ENCODE results near the gene IFITM5.
A peak's percentile ranks its signal among the peaks of the same experiment; 100 is the strongest.
"Not testable (repeated sequence)": the region's sequence is repeated elsewhere in the genome, so short reads cannot be mapped to it uniquely, and the experiment has no call there.

IFITM5 gene

GRCh38 chr11:279040-279965, 20.0 kb downstream of the IFITM5 start:
- Histone ChIP-seq H3K79me2 (ENCODE audit: control insufficient read depth, insufficient read depth, low read length, unreplicated experiment) (no peaks in the 10 kb centered on the region), H3K4me3 (ENCODE audit: low read depth, low read length) (no peak overlapping the region), H3K4me1 (ENCODE audit: control insufficient read depth, insufficient read depth, low read length, unreplicated experiment) (no peaks in the 10 kb centered on the region), H3K27ac (ENCODE audit: low read depth, low read length) (no peak overlapping the region), H2AFZ (ENCODE audit: low read length, unreplicated experiment) (no peak overlapping the region), H3K36me3 (ENCODE audit: insufficient read depth, low read length) (no peaks in the 10 kb centered on the region), H3K27me3 (ENCODE audit: insufficient read depth, low read length) (peaks cover 86% of the 10 kb centered on the region)

GRCh38 chr11:278001-278951, 21.1 kb downstream of the IFITM5 start, which contains the start of gene NLRP6:
Gene NLRP6 (plus strand): TSS chr11:278407. CDS start chr11:278570, 163 bp downstream.
- no peaks in the 10 kb centered on the region for H3K4me1 ChIP-seq (ENCODE audit: control insufficient read depth, insufficient read depth, low read length, unreplicated experiment)

DNA sequence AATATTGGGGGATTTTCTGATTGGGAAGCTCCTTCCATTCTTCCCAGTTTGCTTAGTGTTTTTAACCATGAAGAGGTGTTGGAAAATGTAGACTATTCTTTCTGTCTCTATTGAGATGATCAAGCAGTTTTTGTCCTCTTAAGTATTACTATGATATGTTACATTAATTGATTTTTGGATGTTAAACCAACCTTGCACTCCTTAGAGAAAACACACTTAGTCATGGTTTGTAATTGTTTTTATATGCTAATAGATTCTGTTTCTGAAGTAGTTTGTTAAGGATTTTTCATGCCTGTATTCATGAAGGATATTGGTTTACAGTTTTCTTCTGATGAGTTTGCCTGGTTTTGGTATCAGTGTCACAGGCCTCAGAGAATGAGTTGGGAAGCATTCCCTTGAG, 23.1 kb downstream of the IFITM5 start:
- no peak overlapping the region for H2AFZ ChIP-seq (ENCODE audit: low read length, unreplicated experiment)
- no peaks in the 10 kb centered on the region for H3K4me1 ChIP-seq (ENCODE audit: control insufficient read depth, insufficient read depth, low read length, unreplicated experiment)
- no peaks in the 10 kb centered on the region for H3K79me2 ChIP-seq (ENCODE audit: control insufficient read depth, insufficient read depth, low read length, unreplicated experiment)
- no peak overlapping the region for H3K27ac ChIP-seq (ENCODE audit: low read depth, low read length)
- H3K4me3 ChIP-seq (ENCODE audit: low read depth, low read length), result no peak overlapping the region
- H3K27me3 ChIP-seq (ENCODE audit: insufficient read depth, low read length), result peaks cover 64% of the 10 kb centered on the region
- H3K36me3 ChIP-seq (ENCODE audit: insufficient read depth, low read length), result no peaks in the 10 kb centered on the region

More at GRCh38 chr11:278001-278951, 21.1 kb downstream of the IFITM5 start, which contains the start of gene NLRP6:
- no peak within 1 kb of the TSS for H2AFZ ChIP-seq (ENCODE audit: low read length, unreplicated experiment)
- no peak within 1 kb of the TSS for H3K4me3 ChIP-seq (ENCODE audit: low read depth, low read length)
- no peaks in the 10 kb centered on the region for H3K79me2 ChIP-seq (ENCODE audit: control insufficient read depth, insufficient read depth, low read length, unreplicated experiment)
- H3K27ac ChIP-seq (ENCODE audit: low read depth, low read length), result no peak within 1 kb of the TSS
- no peaks in the 10 kb centered on the region for H3K36me3 ChIP-seq (ENCODE audit: insufficient read depth, low read length)
- peaks cover 83% of the 10 kb centered on the region for H3K27me3 ChIP-seq (ENCODE audit: insufficient read depth, low read length)

DNA sequence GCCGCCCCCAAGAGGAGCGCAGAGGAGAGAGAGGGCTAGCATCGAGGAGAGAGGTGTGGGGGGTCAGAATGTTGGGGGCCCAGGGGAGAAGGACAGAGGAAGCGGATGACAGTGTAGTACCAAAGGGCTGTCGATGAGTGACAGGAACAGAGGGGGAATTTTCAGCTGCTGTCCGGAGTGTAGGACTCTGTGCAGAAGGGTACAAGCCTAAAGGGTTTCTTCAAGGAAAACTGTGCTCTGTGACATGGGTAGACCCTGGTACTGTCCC, 26.5 kb downstream of the IFITM5 start:
- H3K4me1 ChIP-seq (ENCODE audit: control insufficient read depth, insufficient read depth, low read length, unreplicated experiment), result no peaks in the 10 kb centered on the region
- no peaks in the 10 kb centered on the region for H3K36me3 ChIP-seq (ENCODE audit: insufficient read depth, low read length)
- H3K4me3 ChIP-seq (ENCODE audit: low read depth, low read length), result no peak overlapping the region
- no peak overlapping the region for H3K27ac ChIP-seq (ENCODE audit: low read depth, low read length)
- H2AFZ ChIP-seq (ENCODE audit: low read length, unreplicated experiment), result no peak overlapping the region
- peaks cover 31% of the 10 kb centered on the region for H3K27me3 ChIP-seq (ENCODE audit: insufficient read depth, low read length)
- no peaks in the 10 kb centered on the region for H3K79me2 ChIP-seq (ENCODE audit: control insufficient read depth, insufficient read depth, low read length, unreplicated experiment)

- H2AFZ ChIP-seq (ENCODE audit: low read length, unreplicated experiment), result no peak overlapping the region
- H3K4me1 ChIP-seq (ENCODE audit: control insufficient read depth, insufficient read depth, low read length, unreplicated experiment), result no peaks in the 10 kb centered on the region
- H3K79me2 ChIP-seq (ENCODE audit: control insufficient read depth, insufficient read depth, low read length, unreplicated experiment), result no peaks in the 10 kb centered on the region
- peaks cover 26% of the 10 kb centered on the region for H3K27me3 ChIP-seq (ENCODE audit: insufficient read depth, low read length)
- no peak overlapping the region for H3K27ac ChIP-seq (ENCODE audit: low read depth, low read length)
- no peaks in the 10 kb centered on the region for H3K36me3 ChIP-seq (ENCODE audit: insufficient read depth, low read length)
- no peak overlapping the region for H3K4me3 ChIP-seq (ENCODE audit: low read depth, low read length)
These were observed 27.0 kb downstream of the IFITM5 start for GRCh38 chr11:272195-272930.

GRCh38 chr11:271319-271715, 28.0 kb downstream of the IFITM5 start:
- H3K36me3 ChIP-seq (ENCODE audit: insufficient read depth, low read length), result no peaks in the 10 kb centered on the region
- H3K79me2 ChIP-seq (ENCODE audit: control insufficient read depth, insufficient read depth, low read length, unreplicated experiment), result no peaks in the 10 kb centered on the region
- H3K27ac ChIP-seq (ENCODE audit: low read depth, low read length), result no peak overlapping the region
- peaks cover 20% of the 10 kb centered on the region for H3K27me3 ChIP-seq (ENCODE audit: insufficient read depth, low read length)
- no peak overlapping the region for H3K4me3 ChIP-seq (ENCODE audit: low read depth, low read length)
- H2AFZ ChIP-seq (ENCODE audit: low read length, unreplicated experiment), result no peak overlapping the region
- H3K4me1 ChIP-seq (ENCODE audit: control insufficient read depth, insufficient read depth, low read length, unreplicated experiment), result no peaks in the 10 kb centered on the region

DNA sequence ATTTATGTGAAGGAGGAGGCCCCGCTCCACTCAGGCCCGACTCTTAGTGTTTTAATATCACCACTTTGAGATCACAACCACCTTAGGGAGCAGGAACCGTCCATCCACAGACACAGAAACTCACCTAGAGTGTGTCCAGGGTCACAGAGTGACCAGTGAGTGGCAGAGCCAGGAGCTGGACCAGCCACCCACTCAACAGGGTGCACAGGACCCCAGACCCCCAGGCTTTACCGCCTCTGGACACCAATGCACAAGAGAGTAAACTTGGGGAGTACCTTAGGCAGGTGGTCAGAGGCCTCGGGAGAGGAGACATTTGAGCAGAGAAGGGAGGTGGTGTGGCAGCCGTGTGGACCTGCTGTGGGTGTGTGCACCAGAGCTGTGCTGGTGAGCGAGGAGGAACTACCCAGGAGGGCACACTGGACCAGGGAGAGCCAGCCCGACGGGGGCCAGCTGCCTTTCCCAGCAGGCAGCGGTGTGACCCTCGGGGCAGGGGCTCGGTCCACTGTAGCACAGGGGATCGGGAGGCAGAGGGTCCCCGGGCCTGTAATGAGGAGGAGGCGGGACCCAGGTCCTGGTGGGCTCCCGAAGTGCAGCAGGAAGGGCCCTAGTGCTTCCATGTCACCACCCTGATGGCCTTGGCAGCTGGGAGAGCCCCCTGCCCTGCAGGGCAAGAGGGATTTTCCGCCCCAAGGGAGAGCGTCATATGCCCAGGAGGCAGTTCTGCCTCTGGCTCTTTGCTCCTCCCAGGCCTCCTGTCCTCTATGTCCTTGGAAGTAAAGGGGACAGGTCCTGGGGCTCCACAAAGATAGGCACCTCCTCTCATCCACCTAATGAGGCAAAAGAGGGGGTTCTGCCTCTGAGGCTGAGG, 28.6 kb downstream of the IFITM5 start:
- no peak overlapping the region for H3K4me3 ChIP-seq (ENCODE audit: low read depth, low read length)

GRCh38 chr11:269146-269890, 30.0 kb downstream of the IFITM5 start:
- Histone ChIP-seq H2AFZ (ENCODE audit: low read length, unreplicated experiment) (no peak overlapping the region), H3K4me1 (ENCODE audit: control insufficient read depth, insufficient read depth, low read length, unreplicated experiment) (no peaks in the 10 kb centered on the region), H3K79me2 (ENCODE audit: control insufficient read depth, insufficient read depth, low read length, unreplicated experiment) (no peaks in the 10 kb centered on the region), H3K36me3 (ENCODE audit: insufficient read depth, low read length) (no peaks in the 10 kb centered on the region), H3K27me3 (ENCODE audit: insufficient read depth, low read length) (peaks cover 4% of the 10 kb centered on the region; the same call in 1 of the 2 replicates), H3K27ac (ENCODE audit: low read depth, low read length) (no peak overlapping the region), H3K4me3 (ENCODE audit: low read depth, low read length) (0 out of 2 replicates have a peak overlapping the region, but pooled peaks have one; percentile 2)

More for the DNA sequence above, 28.6 kb downstream of the IFITM5 start:
- H3K27ac ChIP-seq (ENCODE audit: low read depth, low read length), result no peak overlapping the region
- no peaks in the 10 kb centered on the region for H3K36me3 ChIP-seq (ENCODE audit: insufficient read depth, low read length)
- no peak overlapping the region for H2AFZ ChIP-seq (ENCODE audit: low read length, unreplicated experiment)
- H3K79me2 ChIP-seq (ENCODE audit: control insufficient read depth, insufficient read depth, low read length, unreplicated experiment), result no peaks in the 10 kb centered on the region
- H3K4me1 ChIP-seq (ENCODE audit: control insufficient read depth, insufficient read depth, low read length, unreplicated experiment), result no peaks in the 10 kb centered on the region
- peaks cover 15% of the 10 kb centered on the region; the same call in 1 of the 2 replicates for H3K27me3 ChIP-seq (ENCODE audit: insufficient read depth, low read length)

DNA sequence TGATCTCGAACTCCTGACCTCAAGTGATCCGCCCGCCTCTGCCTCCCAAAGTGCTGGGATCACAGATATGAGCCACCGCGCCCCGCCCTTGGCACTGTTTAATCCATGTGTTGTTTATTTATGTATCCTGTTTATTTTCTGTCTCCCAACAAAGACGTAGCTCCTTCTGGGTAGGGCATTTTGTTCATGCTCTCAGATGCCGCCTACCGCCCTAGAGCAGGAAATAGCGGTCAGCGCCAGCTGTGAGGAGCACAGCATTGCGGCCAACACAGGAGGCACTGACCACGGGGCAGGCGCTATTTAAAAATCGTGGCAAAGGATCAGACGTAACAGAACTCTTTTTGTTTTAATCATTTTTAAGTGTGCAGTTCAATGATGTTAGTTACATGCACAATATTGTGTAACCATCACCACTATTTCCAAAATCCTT, 30.6 kb downstream of the IFITM5 start:
- not testable (repeated sequence) for H3K27me3 ChIP-seq (ENCODE audit: insufficient read depth, low read length); H3K4me3 ChIP-seq (ENCODE audit: low read depth, low read length); H3K27ac ChIP-seq (ENCODE audit: low read depth, low read length); H3K79me2 ChIP-seq (ENCODE audit: control insufficient read depth, insufficient read depth, low read length, unreplicated experiment); H2AFZ ChIP-seq (ENCODE audit: low read length, unreplicated experiment); H3K4me1 ChIP-seq (ENCODE audit: control insufficient read depth, insufficient read depth, low read length, unreplicated experiment); H3K36me3 ChIP-seq (ENCODE audit: insufficient read depth, low read length)

Data from ACC112 (cell line).